HEK293 (cell line): ENCODE measurements around the gene GDF9.

Experiments
- CTCF ChIP-seq: fragments of 450-650 bp; formaldehyde crosslinking; IDR thresholded peaks from 2 replicates; pipeline ENCODE4 v1.5.1; 2016; ENCODE audit warnings: missing biosample characterization, missing genetic modification characterization
- REST ChIP-seq: fragments of 450-650 bp; formaldehyde crosslinking; IDR thresholded peaks from 2 replicates; pipeline ENCODE4 v1.5.1; 2016; ENCODE audit warnings: missing biosample characterization, missing genetic modification characterization
- ZFP3 ChIP-seq: fragments of 450-650 bp; formaldehyde crosslinking; IDR thresholded peaks from 2 replicates; pipeline ENCODE4 v1.5.1; 2016; ENCODE audit warnings: low read depth, missing biosample characterization, missing genetic modification characterization
- ZNF114 ChIP-seq: fragments of 450-650 bp; formaldehyde crosslinking; IDR thresholded peaks from 2 replicates; pipeline ENCODE4 v1.5.0; 2017; ENCODE audit warnings: missing biosample characterization, missing genetic modification characterization
- ZNF146 ChIP-seq: fragments of 450-650 bp; formaldehyde crosslinking; IDR thresholded peaks from 2 replicates; pipeline ENCODE4 v1.5.1; 2016; ENCODE audit warnings: missing biosample characterization, missing genetic modification characterization
- ZNF311 ChIP-seq: fragments of 450-650 bp; formaldehyde crosslinking; IDR thresholded peaks from 2 replicates; pipeline ENCODE4 v1.5.1; 2017; ENCODE audit warnings: missing biosample characterization, missing genetic modification characterization, borderline replicate concordance
- ZNF350 ChIP-seq: fragments of 450-650 bp; formaldehyde crosslinking; IDR thresholded peaks from 2 replicates; pipeline ENCODE4 v1.5.0; 2017; ENCODE audit warnings: missing biosample characterization, mild to moderate bottlenecking, missing genetic modification characterization
- ZNF513 ChIP-seq: fragments of 450-650 bp; IDR thresholded peaks from 2 replicates; pipeline ENCODE4 v1.5.1; 2018; ENCODE audit warnings: missing biosample characterization, missing genetic modification characterization
- ZNF555 ChIP-seq: fragments of 450-650 bp; formaldehyde crosslinking; conservative IDR thresholded peaks from 2 replicates; pipeline ENCODE4 v1.5.1; 2017; ENCODE audit warnings: missing biosample characterization, mild to moderate bottlenecking, missing genetic modification characterization, inconsistent platforms
- ZNF777 ChIP-seq: fragments of 450-650 bp; formaldehyde crosslinking; IDR thresholded peaks from 2 replicates; pipeline ENCODE4 v1.5.1; 2017; ENCODE audit warnings: missing biosample characterization, missing genetic modification characterization, borderline replicate concordance

- TF ChIP-seq ZFP3 (no peak), ZNF555 (tag by site-specific recombination) (no peak), CTCF (tag by site-specific recombination) (no peak), ZNF513 (tag by site-specific recombination) (no peak), ZNF146 (tag by site-specific recombination) (no peak), ZNF777 (no peak), ZNF114 (tag by site-specific recombination) (no peak), ZNF350 (no peak), REST (tag by site-specific recombination) (no peak), ZNF311 (tag by site-specific recombination) (no peak)
Measured at GRCh38 chr5:132871459-132872284, 5.4 kb upstream of the GDF9 start.
